ENCODE results near the gene OR6Y1.

DNA sequence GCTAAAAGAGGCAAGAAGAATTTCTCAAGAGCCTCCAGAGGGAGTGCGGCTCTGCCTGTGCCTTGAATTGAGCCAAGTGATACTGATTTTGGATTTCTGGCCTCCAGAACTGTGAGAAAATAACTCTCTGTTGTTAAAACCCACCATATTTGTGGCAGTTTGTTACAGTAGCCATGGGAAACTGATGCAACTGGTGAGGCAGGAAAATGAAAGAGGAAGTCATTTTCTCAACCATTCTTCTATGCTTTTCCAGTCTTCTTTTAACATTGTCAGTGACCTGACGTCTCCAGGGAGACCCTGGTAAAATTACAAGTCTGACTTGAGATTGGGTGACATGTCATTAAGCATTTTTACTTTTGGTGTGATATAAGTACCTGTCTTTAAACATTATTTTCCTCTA is 10.4 kb upstream of the OR6Y1 start:
- TF ChIP-seq CTCF (IDR thresholded peaks at IDR 0.05; ENCODE audit: low read depth, low read length) (no peak), POLR2A (IDR thresholded peaks at IDR 0.05; ENCODE audit: extremely low read depth, insufficient read length) (no peak), MAX (IDR thresholded peaks at IDR 0.05; ENCODE audit: low read depth, low read length) (no peak), MYC (IDR thresholded peaks at IDR 0.05; ENCODE audit: low read depth, low read length) (no peak)

Data from NB4 (cell line).